K562 (cell line): ENCODE results near the gene SGMS1. TPM values are rescaled to one million over a fixed set of nuclear protein-coding genes. Genes with fewer than 3 reads are reported as not detected.

ENCODE experiments used
- CCNT2 ChIP-seq: IDR thresholded peaks from 2 replicates; pipeline ENCODE4 v1.6.1; 2011; ENCODE audit warnings: borderline replicate concordance, low read depth, mild to moderate bottlenecking, moderate library complexity, mixed read lengths, low read length; ENCODE audit not compliant: insufficient read length; ENCODE audit errors: extremely low read depth
- CHD1 ChIP-seq: fragments of 200-600 bp; sonication (generic); IDR thresholded peaks from one replicate; pipeline ENCODE4 v1.6.1; 2012; ENCODE audit warnings: mild to moderate bottlenecking, moderate library complexity, low read length, inconsistent platforms
- CTCF ChIP-seq, 3 experiments: IDR thresholded peaks in 2 of 3; conservative IDR thresholded peaks in 1 of 3; 2 replicates each; pipeline ENCODE4 v1.5.1; 2011 to 2012; ENCODE audit warnings: low read length in 3 of 3, mild to moderate bottlenecking in 3 of 3, control low read depth in 2 of 3, improper control_type of control experiment in 1 of 3, inconsistent platforms in 1 of 3, low read depth in 1 of 3, mixed read lengths in 1 of 3, moderate library complexity in 1 of 3; ENCODE audit not compliant: insufficient read depth in 2 of 3
- HDAC2 ChIP-seq: fragments of 450-650 bp; IDR thresholded peaks from 2 replicates; pipeline ENCODE4 v1.6.1; 2016; ENCODE audit warnings: mild to moderate bottlenecking
- KDM4B ChIP-seq, 2 experiments: fragments of 450-650 bp in 1 of 2; sonication (generic) in 1 of 2; IDR thresholded peaks; 2 replicates each; pipeline ENCODE4 v1.6.1; 2016 to 2017; ENCODE audit warnings: borderline replicate concordance in 2 of 2, antibody characterized with exemption in 1 of 2, low read depth in 1 of 2, mild to moderate bottlenecking in 1 of 2
- MXD1 ChIP-seq: fragments of 250-450 bp; sonication (Bioruptor Pico); IDR thresholded peaks from 2 replicates; pipeline ENCODE4 v1.8.0; 2021; ENCODE audit warnings: borderline replicate concordance, mild to moderate bottlenecking, moderate library complexity; ENCODE audit not compliant: poor library complexity, severe bottlenecking
- SMAD3 ChIP-seq: fragments of 450-650 bp; formaldehyde crosslinking; conservative IDR thresholded peaks from 2 replicates; pipeline ENCODE4 v1.4.0; 2020; ENCODE audit warnings: mild to moderate bottlenecking
- SRSF9 ChIP-seq: fragments of 200-400 bp; formaldehyde crosslinking; IDR thresholded peaks from 2 replicates; pipeline ENCODE4 v1.6.1; 2017; ENCODE audit warnings: low read depth, low read length, borderline replicate concordance
- TAF1 ChIP-seq: IDR thresholded peaks from 2 replicates; pipeline ENCODE4 v1.6.1; 2011; ENCODE audit warnings: mild to moderate bottlenecking, low read length, moderate library complexity; ENCODE audit not compliant: insufficient read depth, control insufficient read depth, severe bottlenecking; ENCODE audit errors: extremely low read depth
- TCF7 ChIP-seq: sonication (generic); IDR thresholded peaks from 2 replicates; pipeline ENCODE4 v1.6.1; 2016; ENCODE audit warnings: antibody characterized with exemption, borderline replicate concordance
- TEAD4 ChIP-seq, 2 experiments: sonication (generic) in 1 of 2; formaldehyde crosslinking in 1 of 2; IDR thresholded peaks; 2 replicates each; pipeline versions ENCODE4 v1.6.1 to v1.8.0; 2012 to 2022; ENCODE audit warnings: borderline replicate concordance in 1 of 2, inconsistent platforms in 1 of 2, low read length in 1 of 2, mild to moderate bottlenecking in 1 of 2, missing genetic modification reagents in 1 of 2
- TGIF2 ChIP-seq: sonication (generic); formaldehyde crosslinking; IDR thresholded peaks from 2 replicates; pipeline ENCODE4 v1.8.1; 2022; ENCODE audit warnings: mild to moderate bottlenecking, missing genetic modification reagents, moderate library complexity
- YY1 ChIP-seq, 3 experiments: IDR thresholded peaks; 2 replicates each; pipeline ENCODE4 v1.6.1; 2011; ENCODE audit warnings: low read length in 2 of 3, mild to moderate bottlenecking in 2 of 3, moderate library complexity in 2 of 3, borderline replicate concordance in 1 of 3, control low read depth in 1 of 3, low read depth in 1 of 3; ENCODE audit not compliant: insufficient read depth in 3 of 3, insufficient replicate concordance in 2 of 3, control insufficient read depth in 1 of 3, insufficient read length in 1 of 3; ENCODE audit errors: extremely low read depth in 1 of 3
- ZBTB7A ChIP-seq: IDR thresholded peaks from 2 replicates; pipeline ENCODE4 v1.6.1; 2011; ENCODE audit warnings: low read depth, mild to moderate bottlenecking, low read length, moderate library complexity, borderline replicate concordance; ENCODE audit not compliant: control insufficient read depth
- ZC3H4 ChIP-seq: sonication (generic); formaldehyde crosslinking; IDR thresholded peaks from 2 replicates; pipeline ENCODE4 v1.9.0; 2021; ENCODE audit warnings: missing genetic modification reagents, borderline replicate concordance
- ZNF184 ChIP-seq: sonication (generic); formaldehyde crosslinking; IDR thresholded peaks from 2 replicates; pipeline ENCODE4 v1.5.0; 2020; ENCODE audit warnings: missing genetic modification reagents
- ZNF518B ChIP-seq: fragments of 250-450 bp; sonication (Bioruptor Pico); IDR thresholded peaks from 2 replicates; pipeline ENCODE4 v1.5.0; 2021; ENCODE audit warnings: mild to moderate bottlenecking, moderate library complexity
- ZSCAN32 ChIP-seq: fragments of 450-650 bp; formaldehyde crosslinking; IDR thresholded peaks from 2 replicates; pipeline ENCODE4 v1.4.0; 2020; ENCODE audit warnings: mild to moderate bottlenecking, moderate library complexity
- ZZZ3 ChIP-seq: fragments of 450-650 bp; IDR thresholded peaks from 2 replicates; pipeline ENCODE4 v1.6.1; 2016; ENCODE audit warnings: antibody characterized with exemption, mild to moderate bottlenecking, moderate library complexity
- polyA plus RNA-seq, 8 experiments: library from polyadenylated mRNA; depleted of rRNA in 4 of 8; stranded (reverse) in 5 of 8; unstranded in 3 of 8; fragments of >200 nt; fragmentation: Nextera tagmentation in 2 of 8; fragmentation: Illumina TruSeq in 1 of 8; extraction: Ambion mirVana in 2 of 8; extraction: Trizol in 1 of 8; gene quantifications; 2 replicates each; pipeline versions ENCODE4 v1.2.1 to v1.2.3, GENCODE V29; 2011 to 2014; ENCODE audit warnings: inconsistent platforms in 1 of 8, missing spikeins in 1 of 8
- total RNA-seq, 7 experiments: library from RNA; depleted of rRNA in 6 of 7; stranded (reverse); fragments of >200 nt in 6 of 7; fragmentation: Illumina TruSeq in 2 of 7; extraction: Trizol in 2 of 7; gene quantifications; 2 replicates each; pipeline versions ENCODE4 v1.2.1 to v1.2.3, GENCODE V29; 2011 to 2021; ENCODE audit warnings: low replicate concordance in 1 of 7

The SGMS1 gene
- total and polyA plus RNA-seq, 9 of the 15 experiments (the other 6 are each of a cell fraction or from before 2014, with no cell fraction given): 22.6 to 232 (median 82.2) TPM

- TF ChIP-seq KDM4B (IDR thresholded peaks at IDR 0.05; ENCODE audit: borderline replicate concordance in 2 of 2, low read depth in 1 of 2) (no peak), TCF7 (no peak), CHD1 (peak; percentile 88), CCNT2 (peak; percentile 29), ZC3H4 (CRISPR knock-in tag) (no peak), MXD1 (CRISPR knock-in tag) (no peak), HDAC2 (no peak), SMAD3 (CRISPR knock-in tag) (no peak), ZNF184 (CRISPR knock-in tag) (no peak), SRSF9 (no peak), YY1 (IDR thresholded peaks at IDR 0.05; ENCODE audit: borderline replicate concordance in 1 of 3, control insufficient read depth in 1 of 3, extremely low read depth in 1 of 3, insufficient read depth in 3 of 3, insufficient read length in 1 of 3, insufficient replicate concordance in 2 of 3, low read depth in 1 of 3, low read length in 2 of 3) (peak in 1 of 3 experiments; percentile 29), ZNF518B (CRISPR knock-in tag) (no peak), TAF1 (peak; percentile 18), TEAD4 (IDR thresholded peaks at IDR 0.05; ENCODE audit: low read length) (peak; percentile 7; the same call in 1 of the 2 replicates), TEAD4 (CRISPR knock-in tag; IDR thresholded peaks at IDR 0.05; ENCODE audit: borderline replicate concordance) (no peak), ZBTB7A (peak; percentile 82), TGIF2 (no peak), ZZZ3 (no peak), CTCF (IDR thresholded peaks at IDR 0.05 in 2 of 3, conservative IDR thresholded peaks at IDR 0.05 in 1 of 3; ENCODE audit: insufficient read depth in 2 of 3, low read depth in 1 of 3, low read length in 3 of 3) (peak; percentile 13 to 33 (median 16); a peak in 2 of 6 replicates), ZSCAN32 (CRISPR knock-in tag) (no peak)
Observed at GRCh38 chr10:50622706-50623662, 772 bp downstream of the SGMS1 start (continued).
